C4-2B (cell line): ENCODE measurements around the gene PAQR5.

ENCODE experiments used
- H3K27ac ChIP-seq: fragments of 450-650 bp; 2 replicates; pipeline ENCODE4 v1.5.1; 2017
- CTCF ChIP-seq: fragments of 450-650 bp; conservative IDR thresholded peaks from 2 replicates; pipeline ENCODE4 v1.5.1; 2017; ENCODE audit warnings: mild to moderate bottlenecking
- ZFX ChIP-seq: fragments of 450-650 bp; IDR thresholded peaks from 2 replicates; pipeline ENCODE4 v1.6.1; 2017

PAQR5 gene

GRCh38 chr15:69319384-69320375 is 21.0 kb downstream of the PAQR5 start:
- TF ChIP-seq CTCF (no peak), ZFX (no peak)
- no peak overlapping the region for H3K27ac ChIP-seq

- no peak overlapping the region for H3K27ac ChIP-seq
- TF ChIP-seq CTCF, result no peak
- TF ChIP-seq ZFX, result no peak
These were observed 22.4 kb downstream of the PAQR5 start for GRCh38 chr15:69320977-69321554.

GRCh38 chr15:69323893-69324430 is 25.2 kb downstream of the PAQR5 start:
- H3K27ac ChIP-seq, result no peak overlapping the region
- TF ChIP-seq CTCF (no peak), ZFX (no peak)

GRCh38 chr15:69324565-69324964 is 25.9 kb downstream of the PAQR5 start:
- TF ChIP-seq CTCF, result no peak
- no peak for TF ChIP-seq ZFX
- no peak overlapping the region for H3K27ac ChIP-seq

GRCh38 chr15:69325456-69325971 is 26.8 kb downstream of the PAQR5 start:
- no peak overlapping the region for H3K27ac ChIP-seq
- TF ChIP-seq CTCF (no peak), ZFX (no peak)

GRCh38 chr15:69328080-69328479 is 29.4 kb downstream of the PAQR5 start:
- H3K27ac ChIP-seq, result no peak overlapping the region
- no peak for TF ChIP-seq ZFX
- TF ChIP-seq CTCF, result no peak

- no peak overlapping the region for H3K27ac ChIP-seq
- TF ChIP-seq ZFX (no peak), CTCF (no peak)
These were observed 30.0 kb downstream of the PAQR5 start for GRCh38 chr15:69328739-69329138.
